Breast epithelium (tissue), 3 donors: ENCODE measurements around the gene NRCAM.

ENCODE experiments used
- CTCF ChIP-seq, 3 donors: fragments of 450-650 bp; IDR thresholded peaks; one replicate each; pipeline ENCODE4 v1.5.1; 2016 to 2017; ENCODE audit warnings: antibody characterized with exemption in 3 of 3, mild to moderate bottlenecking in 3 of 3, moderate library complexity in 3 of 3
- POLR2A ChIP-seq: fragments of 450-650 bp; IDR thresholded peaks from one replicate; pipeline ENCODE4 v1.6.1; 2016; ENCODE audit warnings: antibody characterized with exemption, mild to moderate bottlenecking, moderate library complexity

GRCh38 chr7:108454317-108454673 lies 1.9 kb downstream of the NRCAM start:
- no peak for TF ChIP-seq CTCF (IDR thresholded peaks at IDR 0.05)
- no peak for TF ChIP-seq POLR2A
